HEK293 (cell line): ENCODE data around the gene PIM1.

Source experiments
- CTCF ChIA-PET: fragments of 350-600 bp; formaldehyde crosslinking; extraction: SDS; loops from one replicate; lab custom pipeline; 2021; ENCODE audit warnings: antibody characterized with exemption; lab: Yijun Ruan, JAX
- POLR2A ChIA-PET: fragments of 300-600 bp; formaldehyde crosslinking; extraction: SDS; loops from one replicate; lab custom pipeline; 2020; ENCODE audit warnings: antibody characterized with exemption, inconsistent platforms; lab: Yijun Ruan, JAX
- H3K27ac ChIP-seq: fragments of 200-500 bp; sonication (Bioruptor generic); 2 replicates; pipeline ENCODE4 v1.5.1; 2014; ENCODE audit warnings: low read depth, low read length, control low read depth, inconsistent platforms; ENCODE audit errors: extremely low read depth
- H3K36me3 ChIP-seq, 2 experiments: fragments of 200-500 bp in 1 of 2; sonication (Bioruptor generic) in 1 of 2; 1 replicate in 1 of 2; 2 replicates in 1 of 2; pipeline ENCODE4 v1.5.1; 2014 to 2017; ENCODE audit warnings: inconsistent platforms in 2 of 2, low read length in 2 of 2; ENCODE audit not compliant: control insufficient read depth in 2 of 2, insufficient read depth in 1 of 2
- H3K4me1 ChIP-seq: fragments of 200-500 bp; sonication (Bioruptor generic); 2 replicates; pipeline ENCODE4 v1.5.1; 2014; ENCODE audit warnings: mild to moderate bottlenecking, low read length, inconsistent platforms; ENCODE audit not compliant: control insufficient read depth, insufficient read depth
- H3K4me3 ChIP-seq: 2 replicates; pipeline ENCODE4 v1.5.1; 2011; ENCODE audit warnings: low read depth, mild to moderate bottlenecking, control low read depth, low read length, moderate library complexity
- H3K9me3 ChIP-seq: fragments of 200-500 bp; sonication (Bioruptor generic); 2 replicates; pipeline ENCODE4 v1.5.1; 2014; ENCODE audit warnings: low read depth, low read length, inconsistent platforms; ENCODE audit not compliant: control insufficient read depth, insufficient read depth
- KLF1 ChIP-seq: fragments of 450-650 bp; formaldehyde crosslinking; IDR thresholded peaks from 2 replicates; pipeline ENCODE4 v1.5.1; 2016; ENCODE audit warnings: missing biosample characterization, missing genetic modification characterization
- KLF17 ChIP-seq: fragments of 450-650 bp; formaldehyde crosslinking; IDR thresholded peaks from 2 replicates; pipeline ENCODE4 v1.5.1; 2016; ENCODE audit warnings: missing biosample characterization, missing genetic modification characterization
- ZBTB1 ChIP-seq: fragments of 450-650 bp; formaldehyde crosslinking; IDR thresholded peaks from 2 replicates; pipeline ENCODE4 v1.5.1; 2016; ENCODE audit warnings: missing biosample characterization, missing genetic modification characterization
- ZBTB20 ChIP-seq: fragments of 450-650 bp; formaldehyde crosslinking; IDR thresholded peaks from 2 replicates; pipeline ENCODE4 v1.5.1; 2016; ENCODE audit warnings: missing biosample characterization, missing genetic modification characterization
- ZBTB44 ChIP-seq: fragments of 450-650 bp; IDR thresholded peaks from 2 replicates; pipeline ENCODE4 v1.5.1; 2018; ENCODE audit warnings: missing biosample characterization, mild to moderate bottlenecking, missing genetic modification characterization
- ZNF112 ChIP-seq: fragments of 450-650 bp; formaldehyde crosslinking; IDR thresholded peaks from 2 replicates; pipeline ENCODE4 v1.5.0; 2017; ENCODE audit warnings: missing biosample characterization, missing genetic modification characterization
- ZNF140 ChIP-seq: fragments of 450-650 bp; formaldehyde crosslinking; IDR thresholded peaks from 2 replicates; pipeline ENCODE4 v1.5.1; 2016; ENCODE audit warnings: missing biosample characterization, missing genetic modification characterization
- ZNF157 ChIP-seq: fragments of 450-650 bp; formaldehyde crosslinking; IDR thresholded peaks from 2 replicates; pipeline ENCODE4 v1.5.1; 2016; ENCODE audit warnings: missing biosample characterization, missing genetic modification characterization
- ZNF175 ChIP-seq: fragments of 450-650 bp; formaldehyde crosslinking; IDR thresholded peaks from 2 replicates; pipeline ENCODE4 v1.5.1; 2016; ENCODE audit warnings: missing biosample characterization, missing genetic modification characterization
- ZNF26 ChIP-seq: fragments of 450-650 bp; formaldehyde crosslinking; IDR thresholded peaks from 2 replicates; pipeline ENCODE4 v1.5.1; 2016; ENCODE audit warnings: missing biosample characterization, missing genetic modification characterization
- ZNF280C ChIP-seq: fragments of 450-650 bp; formaldehyde crosslinking; IDR thresholded peaks from 2 replicates; pipeline ENCODE4 v1.5.1; 2016; ENCODE audit warnings: missing biosample characterization, missing genetic modification characterization
- ZNF311 ChIP-seq: fragments of 450-650 bp; formaldehyde crosslinking; IDR thresholded peaks from 2 replicates; pipeline ENCODE4 v1.5.1; 2017; ENCODE audit warnings: missing biosample characterization, missing genetic modification characterization, borderline replicate concordance
- ZNF354C ChIP-seq: fragments of 450-650 bp; formaldehyde crosslinking; IDR thresholded peaks from 2 replicates; pipeline ENCODE4 v1.5.1; 2016; ENCODE audit warnings: missing biosample characterization, missing genetic modification characterization, low read depth, borderline replicate concordance
- ZNF433 ChIP-seq: fragments of 450-650 bp; formaldehyde crosslinking; IDR thresholded peaks from 2 replicates; pipeline ENCODE4 v1.5.1; 2016; ENCODE audit warnings: missing biosample characterization, missing genetic modification characterization, low read depth
- ZNF530 ChIP-seq: fragments of 450-650 bp; formaldehyde crosslinking; IDR thresholded peaks from 2 replicates; pipeline ENCODE4 v1.5.1; 2016; ENCODE audit warnings: low read depth, missing biosample characterization, missing genetic modification characterization
- ZNF549 ChIP-seq: fragments of 450-650 bp; IDR thresholded peaks from 2 replicates; pipeline ENCODE4 v1.5.1; 2018; ENCODE audit warnings: missing biosample characterization, missing genetic modification characterization, mild to moderate bottlenecking, inconsistent platforms, moderate library complexity
- ZNF621 ChIP-seq: fragments of 450-650 bp; formaldehyde crosslinking; IDR thresholded peaks from 2 replicates; pipeline ENCODE4 v1.5.1; 2017; ENCODE audit warnings: missing biosample characterization, missing genetic modification characterization
- ZNF664 ChIP-seq: fragments of 450-650 bp; formaldehyde crosslinking; IDR thresholded peaks from 2 replicates; pipeline ENCODE4 v1.5.1; 2016; ENCODE audit warnings: missing biosample characterization, missing genetic modification characterization
- ZNF692 ChIP-seq: fragments of 450-650 bp; formaldehyde crosslinking; IDR thresholded peaks from 2 replicates; pipeline ENCODE4 v1.5.1; 2016; ENCODE audit warnings: missing biosample characterization, missing genetic modification characterization
- ZNF704 ChIP-seq: fragments of 450-650 bp; formaldehyde crosslinking; IDR thresholded peaks from 2 replicates; pipeline ENCODE4 v1.5.1; 2016; ENCODE audit warnings: missing biosample characterization, missing genetic modification characterization
- ZNF791 ChIP-seq: fragments of 450-650 bp; formaldehyde crosslinking; IDR thresholded peaks from 2 replicates; pipeline ENCODE4 v1.5.1; 2016; ENCODE audit warnings: missing biosample characterization, missing genetic modification characterization
- ZNF843 ChIP-seq: fragments of 450-650 bp; formaldehyde crosslinking; IDR thresholded peaks from 2 replicates; pipeline ENCODE4 v1.5.1; 2016; ENCODE audit warnings: missing biosample characterization, missing genetic modification characterization

PIM1 gene

GRCh38 chr6:37137201-37138090 lies 32.5 kb upstream of the PIM1 start (continued):
- peak; percentile 81 for TF ChIP-seq ZNF692 (tag by site-specific recombination)
- TF ChIP-seq ZNF791 (tag by site-specific recombination) = no peak
- TF ChIP-seq ZNF175 (tag by site-specific recombination) = no peak
- no peak for TF ChIP-seq ZBTB1
- no peak for TF ChIP-seq ZNF621 (tag by site-specific recombination)
- TF ChIP-seq ZNF549 (tag by site-specific recombination) = no peak
- TF ChIP-seq ZNF140 (tag by site-specific recombination) = no peak
- TF ChIP-seq KLF1 = no peak; the same call in 1 of the 2 replicates
- TF ChIP-seq ZNF664 (tag by site-specific recombination) = no peak
- no peak for TF ChIP-seq ZNF26 (tag by site-specific recombination)
- peak; percentile 80 for TF ChIP-seq KLF17 (tag by site-specific recombination)
- no peak for TF ChIP-seq ZNF704
- TF ChIP-seq ZNF112 (tag by site-specific recombination) = no peak
- no peak for TF ChIP-seq ZNF354C (tag by site-specific recombination)
- TF ChIP-seq ZBTB44 (tag by site-specific recombination) = no peak
- TF ChIP-seq ZNF843 = peak; percentile 75
- TF ChIP-seq ZNF157 (tag by site-specific recombination) = no peak
- peak; percentile 96 for TF ChIP-seq ZBTB20 (tag by site-specific recombination)
- no peak for TF ChIP-seq ZNF433
- no peak for TF ChIP-seq ZNF311 (tag by site-specific recombination)
- TF ChIP-seq ZNF530 = no peak
- TF ChIP-seq, all 188 proteins: peak for 66

- CTCF ChIA-PET = interaction anchor here (1.3 to 4.3 kb wide), 2 partner anchors 33 to 121 kb away, joined by 3 to 32 read pairs; no protein-coding TSS in a partner anchor
These were observed 31.1 kb upstream of the PIM1 start for GRCh38 chr6:37138856-37139229.

More at GRCh38 chr6:37138856-37139229, 31.1 kb upstream of the PIM1 start:
- peaks cover 27% of the 10 kb centered on the region for H3K4me1 ChIP-seq
- no peak overlapping the region for H3K27ac ChIP-seq
- POLR2A ChIA-PET = interaction anchor here (0.7 to 8.2 kb wide), 2 partner anchors 26 to 32 kb away, joined by 6 to 82 read pairs; partner anchors contain the start of gene PIM1
- no peak overlapping the region for H3K4me3 ChIP-seq
- H3K36me3 ChIP-seq = no peaks in the 10 kb centered on the region
- H3K9me3 ChIP-seq = no peaks in the 10 kb centered on the region
- TF ChIP-seq ZNF280C = no peak
